Measurements from ENCODE around the gene LRRN2.
"Not testable (repeated sequence)": the region's sequence is repeated elsewhere in the genome, so short reads cannot be mapped to it uniquely, and the experiment has no call there.

Gene LRRN2

GRCh38 chr1:204571128-204571527, 114.4 kb downstream of the LRRN2 start:
- no peak for TF ChIP-seq CTCF (IDR thresholded peaks at IDR 0.05; ENCODE audit: extremely low read depth, insufficient read depth, missing control alignments)
- in situ Hi-C loops (cut with MboI; ENCODE audit: low pct_unique_long_range_greater_than_20kb, low sequenced_read_pairs, unreplicated experiment): no loop called here
- no peak for DNase-seq (ENCODE audit: low spot score)

- in situ Hi-C loops (cut with MboI; ENCODE audit: low pct_unique_long_range_greater_than_20kb, low sequenced_read_pairs, unreplicated experiment); DNase-seq (ENCODE audit: low spot score): not testable (repeated sequence)
Observed at GRCh38 chr1:204570021-204570420, 115.5 kb downstream of the LRRN2 start.

GRCh38 chr1:204569478-204569877, 116.1 kb downstream of the LRRN2 start:
- TF ChIP-seq CTCF (IDR thresholded peaks at IDR 0.05; ENCODE audit: extremely low read depth, insufficient read depth, missing control alignments): no peak
- in situ Hi-C loops (cut with MboI; ENCODE audit: low pct_unique_long_range_greater_than_20kb, low sequenced_read_pairs, unreplicated experiment): loop anchor here (10.0 kb wide), 1 partner anchor 235 kb away; no protein-coding TSS in a partner anchor
- DNase-seq (ENCODE audit: low spot score): no peak

GRCh38 chr1:204568576-204569315, 116.8 kb downstream of the LRRN2 start:
- in situ Hi-C loops (cut with MboI; ENCODE audit: low pct_unique_long_range_greater_than_20kb, low sequenced_read_pairs, unreplicated experiment): loop anchor here (10.0 kb wide), 1 partner anchor 236 kb away; no protein-coding TSS in a partner anchor
- TF ChIP-seq CTCF (IDR thresholded peaks at IDR 0.05; ENCODE audit: extremely low read depth, insufficient read depth, missing control alignments): no peak
- no peak for DNase-seq (ENCODE audit: low spot score)
